Astrocyte (in vitro differentiated cells and primary cell): ENCODE results near the gene ULK1. TPM values are rescaled to one million over a fixed set of nuclear protein-coding genes. Genes with fewer than 3 reads are reported as not detected.

Experiments used
- DNase-seq: peaks from one replicate; pipeline ENCODE4 v3.0.0-alpha.2; 2010; ENCODE audit warnings: low read depth
- FAIRE-seq: peaks from 2 replicates; lab custom pipeline; 2011; peaks lifted over from hg19 to GRCh38; lab: Jason Lieb, UNC
- H2AFZ ChIP-seq: 2 replicates; pipeline ENCODE4 v1.6.0; 2012; ENCODE audit warnings: low read depth, low read length, inconsistent platforms
- H3K27ac ChIP-seq: 2 replicates; pipeline ENCODE4 v1.5.1; 2011; ENCODE audit warnings: low read depth, low read length, inconsistent platforms
- H3K27me3 ChIP-seq: 2 replicates; pipeline ENCODE4 v1.6.0; 2011; ENCODE audit warnings: low read length, inconsistent platforms; ENCODE audit not compliant: insufficient read depth
- H3K36me3 ChIP-seq: 2 replicates; pipeline ENCODE4 v1.5.1; 2011; ENCODE audit warnings: low read length, inconsistent platforms; ENCODE audit not compliant: insufficient read depth
- H3K4me1 ChIP-seq: 2 replicates; pipeline ENCODE4 v1.5.1; 2011; ENCODE audit warnings: low read length, inconsistent platforms; ENCODE audit not compliant: insufficient read depth
- H3K4me2 ChIP-seq: 2 replicates; pipeline ENCODE4 v1.6.0; 2012; ENCODE audit warnings: low read length, inconsistent platforms
- H3K4me3 ChIP-seq: 2 replicates; pipeline ENCODE4 v1.5.1; 2011; ENCODE audit warnings: low read depth, mild to moderate bottlenecking, low read length, inconsistent platforms; ENCODE audit not compliant: insufficient read depth
- H3K79me2 ChIP-seq: 2 replicates; pipeline ENCODE4 v1.6.0; 2012; ENCODE audit warnings: mild to moderate bottlenecking, low read length, inconsistent platforms; ENCODE audit not compliant: insufficient read depth
- H3K9ac ChIP-seq: 2 replicates; pipeline ENCODE4 v1.6.0; 2012; ENCODE audit warnings: mild to moderate bottlenecking, low read length, inconsistent platforms
- H3K9me3 ChIP-seq: 2 replicates; pipeline ENCODE4 v1.5.1; 2012; ENCODE audit warnings: low read depth, mild to moderate bottlenecking, low read length, inconsistent platforms; ENCODE audit not compliant: insufficient read depth
- H4K20me1 ChIP-seq: 2 replicates; pipeline ENCODE4 v1.6.0; 2012; ENCODE audit warnings: low read length, inconsistent platforms; ENCODE audit not compliant: insufficient read depth
- H3K27ac Mint-ChIP-seq: one replicate; pipeline ENCODE4 v1.8.0; 2021; ENCODE audit warnings: mild to moderate bottlenecking, mixed read lengths; ENCODE audit not compliant: unreplicated experiment
- H3K27me3 Mint-ChIP-seq: one replicate; pipeline ENCODE4 v1.8.0; 2021; ENCODE audit warnings: low read depth, mixed read lengths; ENCODE audit not compliant: unreplicated experiment
- H3K36me3 Mint-ChIP-seq: one replicate; pipeline ENCODE4 v1.8.0; 2021; ENCODE audit warnings: low read depth, mixed read lengths; ENCODE audit not compliant: unreplicated experiment
- H3K4me1 Mint-ChIP-seq: one replicate; pipeline ENCODE4 v1.8.0; 2021; ENCODE audit warnings: low read depth, mixed read lengths; ENCODE audit not compliant: unreplicated experiment
- H3K4me3 Mint-ChIP-seq: one replicate; pipeline ENCODE4 v1.8.0; 2021; ENCODE audit warnings: mild to moderate bottlenecking, moderate library complexity, mixed read lengths; ENCODE audit not compliant: unreplicated experiment
- H3K9me3 Mint-ChIP-seq: one replicate; pipeline ENCODE4 v1.8.0; 2021; ENCODE audit warnings: mild to moderate bottlenecking, mixed read lengths; ENCODE audit not compliant: unreplicated experiment
- EZH2 ChIP-seq: IDR thresholded peaks from 2 replicates; pipeline ENCODE4 v1.6.1; 2012; ENCODE audit warnings: mild to moderate bottlenecking, low read length, inconsistent platforms; ENCODE audit not compliant: insufficient read depth
- total RNA-seq: library from RNA; stranded (reverse); gene quantifications from 2 replicates; pipeline ENCODE4 v1.2.1, GENCODE V29; 2021
- TF ChIP-seq, protein P1 (sequence below): IDR thresholded peaks from 2 replicates; pipeline ENCODE4 v1.5.1; 2011; ENCODE audit warnings: low read depth, mild to moderate bottlenecking, inconsistent platforms, low read length, moderate library complexity; ENCODE audit not compliant: insufficient read depth

The ULK1 gene
- total RNA-seq, 1 donor from 2014 or later: 51.8 TPM

DNA sequence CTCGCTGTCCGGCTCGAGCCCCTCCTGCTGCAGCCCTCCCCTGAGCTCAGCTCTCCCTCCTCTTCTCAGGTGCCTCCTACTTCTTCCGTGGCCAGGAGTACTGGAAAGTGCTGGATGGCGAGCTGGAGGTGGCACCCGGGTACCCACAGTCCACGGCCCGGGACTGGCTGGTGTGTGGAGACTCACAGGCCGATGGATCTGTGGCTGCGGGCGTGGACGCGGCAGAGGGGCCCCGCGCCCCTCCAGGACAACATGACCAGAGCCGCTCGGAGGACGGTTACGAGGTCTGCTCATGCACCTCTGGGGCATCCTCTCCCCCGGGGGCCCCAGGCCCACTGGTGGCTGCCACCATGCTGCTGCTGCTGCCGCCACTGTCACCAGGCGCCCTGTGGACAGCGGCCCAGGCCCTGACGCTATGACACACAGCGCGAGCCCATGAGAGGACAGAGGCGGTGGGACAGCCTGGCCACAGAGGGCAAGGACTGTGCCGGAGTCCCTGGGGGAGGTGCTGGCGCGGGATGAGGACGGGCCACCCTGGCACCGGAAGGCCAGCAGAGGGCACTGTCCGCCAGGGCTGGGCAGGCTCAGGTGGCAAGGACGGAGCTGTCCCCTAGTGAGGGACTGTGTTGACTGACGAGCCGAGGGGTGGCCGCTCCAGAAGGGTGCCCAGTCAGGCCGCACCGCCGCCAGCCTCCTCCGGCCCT, 43.4 kb upstream of the ULK1 start:
- peaks cover 14% of the 10 kb centered on the region for H3K4me1 ChIP-seq
- no peaks in the 10 kb centered on the region for H3K36me3 ChIP-seq
- H3K4me2 ChIP-seq: no peak overlapping the region
- Mint-ChIP-seq H3K36me3 (no peaks in the 10 kb centered on the region), H3K9me3 (no peaks in the 10 kb centered on the region), H3K27me3 (peaks cover 7% of the 10 kb centered on the region), H3K27ac (no peak overlapping the region), H3K4me1 (no peaks in the 10 kb centered on the region), H3K4me3 (no peak overlapping the region)
- no peak for DNase-seq
- H2AFZ ChIP-seq: no peak overlapping the region
- H3K4me3 ChIP-seq: no peak overlapping the region
- TF ChIP-seq EZH2: no peak
- TF ChIP-seq, protein P1, sequence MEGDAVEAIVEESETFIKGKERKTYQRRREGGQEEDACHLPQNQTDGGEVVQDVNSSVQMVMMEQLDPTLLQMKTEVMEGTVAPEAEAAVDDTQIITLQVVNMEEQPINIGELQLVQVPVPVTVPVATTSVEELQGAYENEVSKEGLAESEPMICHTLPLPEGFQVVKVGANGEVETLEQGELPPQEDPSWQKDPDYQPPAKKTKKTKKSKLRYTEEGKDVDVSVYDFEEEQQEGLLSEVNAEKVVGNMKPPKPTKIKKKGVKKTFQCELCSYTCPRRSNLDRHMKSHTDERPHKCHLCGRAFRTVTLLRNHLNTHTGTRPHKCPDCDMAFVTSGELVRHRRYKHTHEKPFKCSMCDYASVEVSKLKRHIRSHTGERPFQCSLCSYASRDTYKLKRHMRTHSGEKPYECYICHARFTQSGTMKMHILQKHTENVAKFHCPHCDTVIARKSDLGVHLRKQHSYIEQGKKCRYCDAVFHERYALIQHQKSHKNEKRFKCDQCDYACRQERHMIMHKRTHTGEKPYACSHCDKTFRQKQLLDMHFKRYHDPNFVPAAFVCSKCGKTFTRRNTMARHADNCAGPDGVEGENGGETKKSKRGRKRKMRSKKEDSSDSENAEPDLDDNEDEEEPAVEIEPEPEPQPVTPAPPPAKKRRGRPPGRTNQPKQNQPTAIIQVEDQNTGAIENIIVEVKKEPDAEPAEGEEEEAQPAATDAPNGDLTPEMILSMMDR: peak; percentile 20
- no peaks in the 10 kb centered on the region for H3K9me3 ChIP-seq
- H3K27me3 ChIP-seq: no peaks in the 10 kb centered on the region
- no peaks in the 10 kb centered on the region for H3K79me2 ChIP-seq
- no peak overlapping the region for H3K27ac ChIP-seq
- H4K20me1 ChIP-seq: no peaks in the 10 kb centered on the region
- FAIRE-seq: no peak
- H3K9ac ChIP-seq: no peak overlapping the region

DNA sequence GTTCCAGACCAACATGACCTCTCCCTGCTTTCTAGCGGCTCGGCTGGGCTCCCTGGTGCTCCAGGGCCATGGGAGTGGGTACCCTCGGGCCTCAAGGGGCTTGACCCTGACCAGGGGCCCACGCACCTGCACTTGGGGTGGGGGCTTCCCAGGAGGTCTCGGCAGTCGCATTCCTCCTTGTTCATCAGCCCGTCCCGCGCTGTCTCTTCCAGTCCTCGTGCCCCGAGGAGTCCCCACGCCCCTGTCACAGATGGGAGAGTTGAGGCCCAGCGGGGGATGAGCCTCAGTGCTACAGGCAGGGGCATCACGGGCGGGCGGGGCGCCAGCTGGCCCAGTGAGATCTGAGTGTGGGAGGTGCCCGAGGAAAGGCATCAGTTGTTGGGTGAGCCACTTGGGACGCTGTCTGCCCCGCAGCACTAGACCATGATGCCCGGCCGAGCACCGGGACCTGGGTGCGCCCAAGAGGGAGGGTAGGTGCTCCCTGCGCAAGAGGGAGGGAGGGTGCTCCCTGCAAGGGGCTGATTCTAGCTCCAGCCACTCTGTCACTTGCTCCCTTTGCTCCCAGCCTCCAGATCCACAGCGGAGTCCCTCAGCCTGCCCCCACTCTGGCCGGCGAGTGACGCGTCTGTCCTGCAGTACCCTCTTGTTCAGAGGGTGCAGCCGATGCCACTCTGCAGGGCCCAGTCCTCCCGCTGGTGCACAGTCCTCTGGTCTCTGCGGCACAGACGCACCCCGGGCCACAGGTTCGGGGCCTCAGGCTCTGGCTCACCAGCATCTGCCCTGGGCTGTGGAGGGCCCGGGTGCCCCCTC, 42.5 kb upstream of the ULK1 start:
- Mint-ChIP-seq H3K4me1 (no peaks in the 10 kb centered on the region), H3K36me3 (no peaks in the 10 kb centered on the region), H3K27me3 (peaks cover 13% of the 10 kb centered on the region), H3K9me3 (no peaks in the 10 kb centered on the region), H3K27ac (no peak overlapping the region), H3K4me3 (no peak overlapping the region)
- no peaks in the 10 kb centered on the region for H3K9me3 ChIP-seq
- no peak overlapping the region for H3K27ac ChIP-seq
- H3K4me3 ChIP-seq: no peak overlapping the region
- no peaks in the 10 kb centered on the region for H4K20me1 ChIP-seq
- peak overlapping the region; percentile 16 for H3K9ac ChIP-seq
- no peaks in the 10 kb centered on the region for H3K27me3 ChIP-seq
- H3K79me2 ChIP-seq: no peaks in the 10 kb centered on the region
- no peaks in the 10 kb centered on the region for H3K36me3 ChIP-seq
- TF ChIP-seq, protein P1: no peak
- no peak for TF ChIP-seq EZH2
- peak overlapping the region; percentile 30 for H2AFZ ChIP-seq
- no peak for FAIRE-seq
- no peak for DNase-seq
- peaks cover 14% of the 10 kb centered on the region for H3K4me1 ChIP-seq
- peak overlapping the region; percentile 48 for H3K4me2 ChIP-seq
